Measurements from ENCODE around the gene CCAR1. TPM values are rescaled to one million over a fixed set of nuclear protein-coding genes. Genes with fewer than 3 reads are reported as not detected.

The CCAR1 gene
- total and polyA plus RNA-seq, 2 experiments from 2014 or later, result 32.4 to 53.2 TPM

- H3K9me2 ChIP-seq (ENCODE audit: insufficient read depth), result no peaks in the 10 kb centered on the region
- TF ChIP-seq EZH2 (IDR thresholded peaks at IDR 0.05; ENCODE audit: insufficient read depth, poor library complexity, severe bottlenecking) (no peak), EZH2phosphoT487 (IDR thresholded peaks at IDR 0.05; ENCODE audit: insufficient read depth, low read depth) (no peak)
- no peak overlapping the region for H3K4me3 ChIP-seq
- H4K20me1 ChIP-seq (ENCODE audit: insufficient read depth), result no peaks in the 10 kb centered on the region
- DNase-seq, result no peak
- WGBS, 2 experiments (ENCODE audit: low coverage in 1 of 2, low lambda C conversion rate in 2 of 2, missing lambda C conversion rate in 2 of 2), result 25 to 30% methylated on average over 6 of the region's 6 CpGs
- H2AFZ ChIP-seq, result no peak overlapping the region
- H3K9ac ChIP-seq, result no peak overlapping the region
- H3K79me2 ChIP-seq (ENCODE audit: insufficient read depth), result no peaks in the 10 kb centered on the region
- no peaks in the 10 kb centered on the region for H3K36me3 ChIP-seq (ENCODE audit: low read depth)
- no peak overlapping the region for H3K27ac ChIP-seq
- no peaks in the 10 kb centered on the region for H3F3A ChIP-seq (ENCODE audit: insufficient read depth)
- H3K27me3 ChIP-seq (replicated peaks; ENCODE audit: insufficient read depth), result peaks cover 48% of the 10 kb centered on the region
- no peaks in the 10 kb centered on the region for H3K9me3 ChIP-seq (ENCODE audit: low read depth)
- no peak overlapping the region for H3K4me2 ChIP-seq (ENCODE audit: unreplicated experiment)
- H3K4me1 ChIP-seq (ENCODE audit: insufficient read depth), result no peaks in the 10 kb centered on the region
- in situ Hi-C loops (cut with MboI), result no loop called here
These were observed 108.5 kb downstream of the CCAR1 start for GRCh38 chr10:68829521-68829920.

- in situ Hi-C loops (cut with MboI), result no loop called here
- Histone ChIP-seq H3K9me2 (ENCODE audit: insufficient read depth) (no peaks in the 10 kb centered on the region), H3K4me2 (ENCODE audit: unreplicated experiment) (no peak overlapping the region), H3K9ac (no peak overlapping the region), H3K4me3 (no peak overlapping the region), H3K9me3 (ENCODE audit: low read depth) (no peaks in the 10 kb centered on the region), H3K27ac (no peak overlapping the region), H2AFZ (no peak overlapping the region), H3K36me3 (ENCODE audit: low read depth) (no peaks in the 10 kb centered on the region), H3F3A (ENCODE audit: insufficient read depth) (no peaks in the 10 kb centered on the region), H4K20me1 (ENCODE audit: insufficient read depth) (no peaks in the 10 kb centered on the region), H3K79me2 (ENCODE audit: insufficient read depth) (no peaks in the 10 kb centered on the region), H3K27me3 (replicated peaks; ENCODE audit: insufficient read depth) (peaks cover 48% of the 10 kb centered on the region), H3K4me1 (ENCODE audit: insufficient read depth) (no peaks in the 10 kb centered on the region)
- WGBS, 2 experiments (ENCODE audit: low coverage in 1 of 2, low lambda C conversion rate in 2 of 2, missing lambda C conversion rate in 2 of 2), result 88 to 89% methylated on average over 6 of the region's 6 CpGs
- DNase-seq, result no peak
- no peak for TF ChIP-seq EZH2 (IDR thresholded peaks at IDR 0.05; ENCODE audit: insufficient read depth, poor library complexity, severe bottlenecking)
- TF ChIP-seq EZH2phosphoT487 (IDR thresholded peaks at IDR 0.05; ENCODE audit: insufficient read depth, low read depth), result no peak
These were observed 108.9 kb downstream of the CCAR1 start for GRCh38 chr10:68829952-68830351.

DNA sequence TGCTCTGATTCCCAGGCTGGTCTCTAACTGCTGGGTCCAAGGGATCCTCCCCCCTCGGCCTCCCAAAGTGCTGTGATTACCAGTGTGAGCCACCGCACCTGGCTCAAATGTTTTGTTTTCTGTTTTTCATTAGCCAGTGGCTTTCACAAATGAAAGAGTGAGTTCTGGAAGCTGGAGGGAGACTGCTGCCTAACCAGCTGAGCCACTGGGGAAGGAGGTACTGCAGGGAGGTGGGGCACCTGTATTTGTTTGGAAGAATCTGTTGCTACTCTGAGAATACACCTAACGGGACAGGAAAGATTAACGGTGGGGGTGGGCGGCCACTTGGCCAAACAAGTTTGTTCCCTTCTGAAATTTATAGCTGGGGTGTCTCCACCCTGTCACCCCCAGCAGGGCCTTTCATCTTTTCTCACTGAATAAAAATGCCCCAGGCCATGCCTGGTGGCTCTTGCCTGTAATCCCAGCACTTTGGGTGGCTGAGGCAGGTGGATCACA lies 111.0 kb downstream of the CCAR1 start:
- no peaks in the 10 kb centered on the region for H3K36me3 ChIP-seq (ENCODE audit: low read depth)
- H3K27me3 ChIP-seq (replicated peaks; ENCODE audit: insufficient read depth), result peaks cover 48% of the 10 kb centered on the region
- H4K20me1 ChIP-seq (ENCODE audit: insufficient read depth), result no peaks in the 10 kb centered on the region
- in situ Hi-C loops (cut with MboI), result no loop called here
- WGBS, 2 experiments (ENCODE audit: low coverage in 1 of 2, low lambda C conversion rate in 2 of 2, missing lambda C conversion rate in 2 of 2), result 51 to 67% methylated on average over 5 of the region's 5 CpGs
- TF ChIP-seq EZH2phosphoT487 (IDR thresholded peaks at IDR 0.05; ENCODE audit: insufficient read depth, low read depth) (no peak), EZH2 (IDR thresholded peaks at IDR 0.05; ENCODE audit: insufficient read depth, poor library complexity, severe bottlenecking) (no peak)
- no peak for DNase-seq
- no peaks in the 10 kb centered on the region for H3K9me3 ChIP-seq (ENCODE audit: low read depth)
- H2AFZ ChIP-seq, result no peak overlapping the region
- no peaks in the 10 kb centered on the region for H3K4me1 ChIP-seq (ENCODE audit: insufficient read depth)
- no peak overlapping the region for H3K9ac ChIP-seq
- H3F3A ChIP-seq (ENCODE audit: insufficient read depth), result no peaks in the 10 kb centered on the region
- H3K27ac ChIP-seq, result no peak overlapping the region
- H3K79me2 ChIP-seq (ENCODE audit: insufficient read depth), result no peaks in the 10 kb centered on the region
- H3K4me2 ChIP-seq (ENCODE audit: unreplicated experiment), result no peak overlapping the region
- H3K4me3 ChIP-seq, result no peak overlapping the region
- H3K9me2 ChIP-seq (ENCODE audit: insufficient read depth), result no peaks in the 10 kb centered on the region

DNA sequence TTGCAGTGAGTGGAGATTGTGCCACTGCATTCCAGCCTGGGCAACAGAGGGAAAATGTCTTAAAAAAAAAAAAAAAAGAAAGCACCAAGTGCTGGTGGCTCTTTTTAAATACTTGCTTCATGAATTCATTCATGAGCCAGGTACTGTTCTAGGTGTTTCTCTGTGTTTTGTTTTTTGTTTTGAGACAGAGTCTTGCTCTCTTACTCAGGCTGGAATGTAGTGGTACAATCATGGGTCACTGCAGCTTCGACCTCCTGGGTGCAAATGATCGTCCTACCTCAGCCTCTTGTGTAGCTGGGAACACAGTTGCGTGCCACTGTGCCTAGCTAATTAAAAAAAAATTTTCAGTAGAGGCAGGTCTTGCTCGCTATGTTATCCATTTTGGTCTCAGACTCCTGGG lies 111.6 kb downstream of the CCAR1 start:
- in situ Hi-C loops (cut with MboI), result no loop called here
- H3K9me3 ChIP-seq (ENCODE audit: low read depth), result no peaks in the 10 kb centered on the region
- H3K27ac ChIP-seq, result no peak overlapping the region
- no peaks in the 10 kb centered on the region for H3K4me1 ChIP-seq (ENCODE audit: insufficient read depth)
- no peaks in the 10 kb centered on the region for H3K79me2 ChIP-seq (ENCODE audit: insufficient read depth)
- H2AFZ ChIP-seq, result no peak overlapping the region
- H3K4me3 ChIP-seq, result no peak overlapping the region
- H3F3A ChIP-seq (ENCODE audit: insufficient read depth), result no peaks in the 10 kb centered on the region
- H4K20me1 ChIP-seq (ENCODE audit: insufficient read depth), result no peaks in the 10 kb centered on the region
- no peaks in the 10 kb centered on the region for H3K36me3 ChIP-seq (ENCODE audit: low read depth)
- TF ChIP-seq EZH2 (IDR thresholded peaks at IDR 0.05; ENCODE audit: insufficient read depth, poor library complexity, severe bottlenecking) (no peak), EZH2phosphoT487 (IDR thresholded peaks at IDR 0.05; ENCODE audit: insufficient read depth, low read depth) (no peak)
- H3K9me2 ChIP-seq (ENCODE audit: insufficient read depth), result no peaks in the 10 kb centered on the region
- no peak overlapping the region for H3K9ac ChIP-seq
- peaks cover 48% of the 10 kb centered on the region for H3K27me3 ChIP-seq (replicated peaks; ENCODE audit: insufficient read depth)
- DNase-seq, result no peak
- 76 to 83% methylated on average over 4 of the region's 4 CpGs for WGBS, 2 experiments (ENCODE audit: low coverage in 1 of 2, low lambda C conversion rate in 2 of 2, missing lambda C conversion rate in 2 of 2)
- H3K4me2 ChIP-seq (ENCODE audit: unreplicated experiment), result no peak overlapping the region

All from GM23248 (cell line).